ENCODE data around the gene ENTPD1. TPM values are rescaled to one million over a fixed set of nuclear protein-coding genes. Genes with fewer than 3 reads are reported as not detected.
A peak's percentile ranks its signal among the peaks of the same experiment; 100 is the strongest.

The ENTPD1 gene
- total RNA-seq, 4 donors from 2014 or later = 27.3 to 33.4 (median 31.4) TPM

- intact Hi-C loops (cut with DNase I) = loop anchor here (5.0 kb wide), 2 partner anchors 83 to 148 kb away; partner anchors contain the start of genes ENTPD1 and TCTN3
- Histone ChIP-seq H3K4me3 (no peak overlapping the region), H3K9me3 (no peaks in the 10 kb centered on the region), H3K27me3 (no peaks in the 10 kb centered on the region), H3K4me1 (peaks cover 7 to 41% (median 38%) of the 10 kb centered on the region in 4 donors), H3K36me3 (peaks cover 0 to 29% (median 13%) of the 10 kb centered on the region in 4 donors), H3K27ac (replicated peaks in 1 of 4) (peak overlapping the region; percentile 70 to 72 (median 70))
- WGBS = 78% methylated on average over 1 of the region's 1 CpG
- TF ChIP-seq EP300 (IDR thresholded peaks at IDR 0.05) (no peak), POLR2A (IDR thresholded peaks at IDR 0.05; ENCODE audit: low read depth) (no peak), POLR2AphosphoS5 (IDR thresholded peaks at IDR 0.05) (no peak)
- TF ChIP-seq, protein P1, sequence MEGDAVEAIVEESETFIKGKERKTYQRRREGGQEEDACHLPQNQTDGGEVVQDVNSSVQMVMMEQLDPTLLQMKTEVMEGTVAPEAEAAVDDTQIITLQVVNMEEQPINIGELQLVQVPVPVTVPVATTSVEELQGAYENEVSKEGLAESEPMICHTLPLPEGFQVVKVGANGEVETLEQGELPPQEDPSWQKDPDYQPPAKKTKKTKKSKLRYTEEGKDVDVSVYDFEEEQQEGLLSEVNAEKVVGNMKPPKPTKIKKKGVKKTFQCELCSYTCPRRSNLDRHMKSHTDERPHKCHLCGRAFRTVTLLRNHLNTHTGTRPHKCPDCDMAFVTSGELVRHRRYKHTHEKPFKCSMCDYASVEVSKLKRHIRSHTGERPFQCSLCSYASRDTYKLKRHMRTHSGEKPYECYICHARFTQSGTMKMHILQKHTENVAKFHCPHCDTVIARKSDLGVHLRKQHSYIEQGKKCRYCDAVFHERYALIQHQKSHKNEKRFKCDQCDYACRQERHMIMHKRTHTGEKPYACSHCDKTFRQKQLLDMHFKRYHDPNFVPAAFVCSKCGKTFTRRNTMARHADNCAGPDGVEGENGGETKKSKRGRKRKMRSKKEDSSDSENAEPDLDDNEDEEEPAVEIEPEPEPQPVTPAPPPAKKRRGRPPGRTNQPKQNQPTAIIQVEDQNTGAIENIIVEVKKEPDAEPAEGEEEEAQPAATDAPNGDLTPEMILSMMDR (IDR thresholded peaks at IDR 0.05) = no peak
- DNase-seq (ENCODE audit: extremely low spot score) = no peak
Observed at GRCh38 chr10:95840681-95841080, 84.7 kb downstream of the ENTPD1 start.

DNA sequence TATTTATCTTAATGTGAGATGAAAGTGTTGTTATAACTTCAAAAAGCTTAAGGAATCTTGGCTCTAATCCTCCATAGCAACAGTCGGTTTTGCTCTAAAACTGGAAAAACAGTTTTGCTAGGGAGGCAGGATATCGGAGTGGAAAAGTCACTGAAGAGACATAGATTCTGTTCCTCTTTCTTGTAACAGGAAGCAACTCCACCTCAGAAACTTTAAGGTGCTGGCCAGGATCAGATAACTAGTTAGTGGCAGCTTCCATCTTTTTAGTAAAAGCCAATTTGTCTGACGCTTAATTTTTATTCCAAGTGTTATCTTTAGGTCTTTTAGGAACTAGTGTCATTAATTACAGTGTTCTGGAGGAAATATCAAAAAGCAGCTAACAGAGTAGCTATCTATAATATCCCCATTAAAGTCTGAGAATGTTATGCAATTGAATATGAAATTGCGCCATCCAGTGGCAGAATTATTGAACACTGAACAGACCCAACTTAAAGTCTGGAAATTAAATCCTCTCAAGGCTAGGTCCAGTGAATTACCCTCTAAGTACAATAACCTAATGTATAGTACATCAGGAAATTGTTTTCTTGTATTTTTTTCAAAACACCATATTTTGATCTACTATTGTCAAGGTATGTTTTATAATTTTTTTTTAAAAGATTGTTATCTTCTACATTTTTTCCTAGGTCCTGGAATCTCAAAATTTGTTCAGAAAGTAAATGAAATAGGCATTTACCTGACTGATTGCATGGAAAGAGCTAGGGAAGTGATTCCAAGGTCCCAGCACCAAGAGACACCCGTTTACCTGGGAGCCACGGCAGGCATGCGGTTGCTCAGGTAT, 85.9 kb downstream of the ENTPD1 start:
- no peak for DNase-seq (ENCODE audit: extremely low spot score)
- WGBS = 28% methylated on average over 7 of the region's 7 CpGs
- H3K36me3 ChIP-seq = peaks cover 0 to 39% (median 18%) of the 10 kb centered on the region in 4 donors
- H3K27me3 ChIP-seq = no peaks in the 10 kb centered on the region
- H3K4me1 ChIP-seq = peaks cover 5 to 35% (median 32%) of the 10 kb centered on the region in 4 donors
- no peaks in the 10 kb centered on the region for H3K9me3 ChIP-seq
- TF ChIP-seq POLR2A (IDR thresholded peaks at IDR 0.05; ENCODE audit: low read depth) (no peak), EP300 (IDR thresholded peaks at IDR 0.05) (no peak)
- TF ChIP-seq, protein P1 (IDR thresholded peaks at IDR 0.05) = peak; percentile 69 to 81 (median 73)
- H3K4me3 ChIP-seq = no peak overlapping the region
- peak overlapping the region; percentile 70 to 72 (median 70) for H3K27ac ChIP-seq (replicated peaks in 1 of 4)
- intact Hi-C loops (cut with DNase I) = loop anchor here (5.0 kb wide), 2 partner anchors 85 to 150 kb away; partner anchors contain the start of genes ENTPD1 and TCTN3

DNA sequence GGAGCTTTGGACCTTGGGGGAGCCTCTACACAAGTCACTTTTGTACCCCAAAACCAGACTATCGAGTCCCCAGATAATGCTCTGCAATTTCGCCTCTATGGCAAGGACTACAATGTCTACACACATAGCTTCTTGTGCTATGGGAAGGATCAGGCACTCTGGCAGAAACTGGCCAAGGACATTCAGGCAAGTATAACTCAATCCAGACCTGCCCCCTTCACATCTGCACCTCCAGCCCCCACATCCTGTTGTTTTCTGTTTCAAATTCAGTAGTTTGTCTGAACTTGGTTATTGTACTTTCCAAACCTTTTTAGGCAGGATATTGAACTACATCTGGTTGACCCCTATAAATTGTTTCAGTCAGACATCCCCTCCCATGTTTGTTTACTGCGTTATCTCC, 89.4 kb downstream of the ENTPD1 start:
- DNase-seq (ENCODE audit: extremely low spot score) = no peak
- Histone ChIP-seq H3K36me3 (peaks cover 0 to 72% (median 35%) of the 10 kb centered on the region in 4 donors), H3K4me3 (no peak overlapping the region), H3K4me1 (peaks cover 5 to 22% (median 21%) of the 10 kb centered on the region in 4 donors), H3K27ac (replicated peaks in 1 of 4) (no peak overlapping the region), H3K9me3 (no peaks in the 10 kb centered on the region), H3K27me3 (no peaks in the 10 kb centered on the region)
- 83% methylated on average over 3 of the region's 3 CpGs for WGBS
- TF ChIP-seq POLR2A (IDR thresholded peaks at IDR 0.05; ENCODE audit: low read depth) = no peak
- no peak for TF ChIP-seq EP300 (IDR thresholded peaks at IDR 0.05)
- TF ChIP-seq, protein P1 (IDR thresholded peaks at IDR 0.05) = no peak
- TF ChIP-seq POLR2AphosphoS5 (IDR thresholded peaks at IDR 0.05) = no peak
- intact Hi-C loops (cut with DNase I) = no loop called here

DNA sequence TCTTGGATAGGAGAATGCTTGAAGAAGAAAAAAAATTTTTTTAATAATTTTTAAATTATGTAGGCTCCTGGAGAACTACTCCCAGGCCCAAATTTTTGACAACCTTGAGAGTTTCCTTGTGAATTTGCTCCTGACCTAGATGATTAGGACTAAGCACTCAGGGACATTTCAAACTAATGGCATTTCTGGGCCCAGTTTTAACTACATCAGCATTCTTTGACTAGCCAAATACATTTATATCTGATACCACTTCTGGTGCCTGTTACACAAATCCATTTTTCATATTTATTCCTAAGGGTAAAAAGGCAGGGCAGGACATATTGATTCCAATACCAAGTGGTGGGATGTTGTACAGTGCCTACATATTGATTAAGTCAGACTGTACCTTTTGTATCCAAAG, 91.0 kb downstream of the ENTPD1 start:
- H3K27me3 ChIP-seq = no peaks in the 10 kb centered on the region
- peaks cover 5 to 6% (median 5%) of the 10 kb centered on the region in 4 donors for H3K4me1 ChIP-seq
- peaks cover 0 to 75% (median 36%) of the 10 kb centered on the region in 4 donors for H3K36me3 ChIP-seq
- H3K27ac ChIP-seq (replicated peaks in 1 of 4) = no peak overlapping the region
- TF ChIP-seq EP300 (IDR thresholded peaks at IDR 0.05) (no peak), POLR2AphosphoS5 (IDR thresholded peaks at IDR 0.05) (no peak), POLR2A (IDR thresholded peaks at IDR 0.05; ENCODE audit: low read depth) (no peak)
- TF ChIP-seq, protein P1 (IDR thresholded peaks at IDR 0.05) = no peak
- no peak for DNase-seq (ENCODE audit: extremely low spot score)
- no peaks in the 10 kb centered on the region for H3K9me3 ChIP-seq
- intact Hi-C loops (cut with DNase I) = no loop called here
- no peak overlapping the region for H3K4me3 ChIP-seq

Data from esophagus muscularis mucosa (tissue), 4 donors.